8988T (cell line): ENCODE results near the gene ACER3.
"Not testable (repeated sequence)": the region's sequence is repeated elsewhere in the genome, so short reads cannot be mapped to it uniquely, and the experiment has no call there.

ENCODE experiments used
- DNase-seq: peaks from one replicate; pipeline ENCODE4 v3.0.0; 2011

ACER3 gene

DNA sequence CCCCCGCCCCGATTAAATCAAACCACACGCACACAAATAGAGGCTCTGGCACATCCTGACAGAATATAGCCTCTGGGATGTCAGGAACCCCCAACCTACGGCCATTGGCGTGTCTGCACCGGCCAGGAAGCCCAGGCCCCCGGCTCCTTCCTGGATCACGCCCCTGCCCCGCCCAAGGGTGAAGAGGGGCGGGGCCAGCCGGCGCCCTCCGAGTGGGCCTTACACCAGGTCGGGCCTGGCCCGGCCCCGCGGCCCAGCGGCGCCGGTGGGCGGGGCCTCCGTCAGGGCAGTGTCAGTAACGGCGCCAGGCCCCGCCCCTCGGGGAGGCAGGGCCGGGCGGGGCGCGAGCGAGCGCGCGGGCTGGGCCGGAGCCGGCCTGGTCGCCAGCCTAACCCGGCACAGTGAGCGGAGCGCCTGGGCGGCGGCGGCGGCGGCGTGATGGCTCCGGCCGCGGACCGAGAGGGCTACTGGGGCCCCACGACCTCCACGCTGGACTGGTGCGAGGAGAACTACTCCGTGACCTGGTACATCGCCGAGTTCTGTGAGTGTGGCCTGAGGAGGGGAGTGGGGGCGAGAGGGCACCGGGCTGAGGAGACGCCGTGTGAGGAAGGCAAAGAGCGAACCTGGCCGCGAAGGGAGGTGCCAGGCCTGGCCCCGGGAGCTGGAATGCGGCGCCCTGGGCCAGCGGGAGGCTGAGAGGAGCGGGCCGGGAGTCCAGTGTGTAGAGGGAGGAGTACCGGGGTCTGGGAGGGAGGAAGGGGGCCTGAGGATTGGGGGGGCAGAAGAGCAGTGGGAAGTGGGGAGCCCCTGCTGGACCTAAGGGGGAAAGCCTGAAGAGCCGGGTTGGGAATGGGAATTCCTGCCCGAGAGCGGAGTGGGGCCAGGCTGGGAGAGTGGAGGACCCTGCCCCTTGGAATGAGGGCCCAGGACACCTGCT is at the start of gene ACER3:
ACER3 (plus strand) TSS at position 380 of the 937 bp plus-strand sequence; CDS start at position 439, 59 bp downstream.
- peak; percentile 95 for DNase-seq

DNA sequence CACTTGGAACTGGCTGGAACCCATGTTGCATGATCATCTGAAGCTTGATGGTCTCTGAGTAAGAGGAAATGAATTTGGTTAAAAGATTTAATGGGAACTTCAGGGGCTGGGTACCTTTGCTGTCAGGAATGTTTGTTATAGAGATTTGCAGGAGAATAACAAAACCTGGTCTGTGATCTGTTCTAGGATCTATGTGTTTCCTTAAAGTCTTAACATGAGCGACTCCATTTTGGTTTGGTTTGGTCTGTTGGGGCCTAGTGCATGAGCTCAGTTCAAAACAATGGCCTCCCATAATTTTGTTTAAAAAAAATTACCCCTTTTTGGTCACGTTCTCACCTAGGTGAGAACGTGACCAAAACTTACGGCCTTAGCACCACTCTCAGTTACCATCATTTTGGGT is 49.5 kb upstream of the ACER3 start:
- DNase-seq: no peak

DNA sequence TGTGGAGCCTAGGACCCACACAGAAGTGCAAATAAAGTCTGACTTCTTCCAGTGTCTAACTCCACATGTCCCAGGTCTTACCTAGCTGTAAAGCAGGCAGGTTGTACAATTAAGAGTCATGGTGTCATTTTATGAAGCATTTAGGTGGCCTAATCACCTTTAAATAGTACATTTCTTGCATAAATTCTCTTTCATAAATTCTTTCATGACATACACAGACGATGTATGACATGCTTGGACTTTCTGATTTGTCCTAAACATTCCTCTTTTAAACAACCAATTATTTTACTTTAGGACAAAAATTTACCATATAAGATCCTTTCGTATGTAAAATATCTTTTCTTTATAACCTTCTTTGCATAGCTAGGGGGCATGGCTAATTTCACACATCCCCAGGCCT is 46.3 kb upstream of the ACER3 start:
- no peak for DNase-seq

DNA sequence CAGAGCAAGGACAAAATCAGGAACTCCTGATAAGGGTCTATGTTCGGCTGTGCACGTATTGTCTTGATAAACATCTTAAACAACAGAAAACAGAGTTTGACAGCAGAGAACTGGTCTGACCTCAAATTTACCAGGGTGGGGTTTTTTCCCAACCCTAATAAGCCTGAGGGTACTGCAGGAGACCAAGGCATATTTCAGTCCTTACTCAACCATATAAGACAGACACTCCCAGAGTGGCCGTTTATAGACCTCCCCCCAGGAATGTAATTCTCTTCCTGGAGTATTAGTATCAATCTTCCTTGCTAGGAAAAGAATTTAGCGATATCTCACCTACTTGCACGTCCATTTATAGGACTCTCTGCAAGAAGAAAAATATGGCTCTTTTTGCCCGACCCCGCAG is 45.0 kb upstream of the ACER3 start:
- not testable (repeated sequence) for DNase-seq

DNA sequence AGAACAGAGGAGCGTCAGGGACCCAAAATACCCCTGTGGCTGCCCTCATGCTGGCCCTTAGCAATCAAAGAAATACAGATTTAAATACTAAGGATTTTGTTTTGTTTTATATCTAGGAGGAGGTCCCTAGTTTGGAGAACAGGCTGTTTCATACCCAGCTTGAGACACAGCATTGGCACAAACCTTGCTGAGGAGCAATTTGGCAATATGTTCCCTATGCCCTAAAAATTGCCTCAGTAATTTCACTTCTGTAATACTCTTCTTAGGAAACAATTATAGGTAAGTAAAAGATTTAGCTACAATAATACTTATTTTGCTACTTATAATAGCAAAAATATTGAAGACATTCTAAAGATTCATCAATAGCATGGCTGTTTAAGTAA is 40.5 kb upstream of the ACER3 start:
- no peak for DNase-seq

DNA sequence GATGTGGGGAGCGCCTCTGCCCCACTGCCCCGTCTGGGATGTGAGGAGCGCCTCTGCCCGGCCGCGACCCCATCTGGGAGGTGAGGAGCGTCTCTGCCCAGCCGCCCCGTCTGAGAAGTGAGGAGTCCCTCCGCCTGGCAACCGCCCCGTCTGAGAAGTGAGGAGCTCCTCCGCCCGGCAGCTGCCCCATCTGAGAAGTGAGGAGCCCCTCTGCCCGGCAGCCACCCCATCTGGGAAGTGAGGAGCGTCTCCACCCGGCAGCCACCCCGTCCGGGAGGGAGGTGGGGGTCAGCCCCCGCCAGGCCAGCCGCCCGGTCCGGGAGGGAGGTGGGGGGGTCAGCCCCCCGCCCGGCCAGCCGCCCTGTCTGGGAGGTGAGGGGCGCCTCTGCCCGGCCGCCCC is 39.3 kb upstream of the ACER3 start:
- DNase-seq: not testable (repeated sequence)

DNA sequence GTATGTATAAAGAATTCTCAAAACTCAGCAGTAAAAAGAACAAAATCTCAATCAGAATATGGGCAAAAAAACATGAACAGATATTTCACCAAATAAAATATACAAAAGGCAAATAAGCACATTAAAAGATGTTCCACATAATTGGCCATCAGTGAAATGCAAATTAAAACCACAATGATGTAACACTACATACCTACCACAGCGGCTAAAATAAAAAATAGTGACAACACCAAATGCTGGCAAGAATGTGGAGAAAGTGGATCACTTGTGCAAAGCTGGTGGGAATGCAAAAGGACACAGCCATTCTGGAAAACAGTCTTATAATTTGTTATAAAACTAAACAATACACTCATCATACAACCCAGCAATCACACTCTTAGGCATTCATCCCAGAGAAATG is 38.3 kb upstream of the ACER3 start:
- no peak for DNase-seq

DNA sequence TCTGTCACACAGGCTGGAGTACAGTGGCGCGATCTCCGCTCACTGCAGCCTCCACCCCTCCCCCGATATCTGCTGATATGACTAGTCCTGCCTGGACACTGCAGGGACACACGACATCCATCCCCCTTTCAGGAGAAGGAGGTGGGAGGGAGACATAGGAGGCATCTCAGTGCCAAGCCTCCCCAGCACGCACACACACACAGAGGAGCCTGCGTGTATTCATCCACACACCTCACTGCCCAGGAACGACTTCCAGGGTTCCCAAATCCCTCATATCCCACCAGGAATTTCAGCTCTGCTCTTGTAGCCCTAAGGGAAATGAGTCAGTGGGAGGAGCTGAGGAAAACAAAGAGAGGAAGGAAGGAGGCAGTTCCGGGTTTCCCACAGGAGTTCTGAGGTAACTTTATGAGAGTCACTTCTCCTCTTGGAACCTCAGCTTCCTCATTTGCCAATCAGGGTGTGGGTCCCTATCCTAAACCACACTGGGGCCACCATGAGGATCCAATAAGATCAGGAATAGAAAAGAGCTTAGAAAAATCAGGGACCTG is 37.2 kb upstream of the ACER3 start:
- DNase-seq: peak; percentile 53

DNA sequence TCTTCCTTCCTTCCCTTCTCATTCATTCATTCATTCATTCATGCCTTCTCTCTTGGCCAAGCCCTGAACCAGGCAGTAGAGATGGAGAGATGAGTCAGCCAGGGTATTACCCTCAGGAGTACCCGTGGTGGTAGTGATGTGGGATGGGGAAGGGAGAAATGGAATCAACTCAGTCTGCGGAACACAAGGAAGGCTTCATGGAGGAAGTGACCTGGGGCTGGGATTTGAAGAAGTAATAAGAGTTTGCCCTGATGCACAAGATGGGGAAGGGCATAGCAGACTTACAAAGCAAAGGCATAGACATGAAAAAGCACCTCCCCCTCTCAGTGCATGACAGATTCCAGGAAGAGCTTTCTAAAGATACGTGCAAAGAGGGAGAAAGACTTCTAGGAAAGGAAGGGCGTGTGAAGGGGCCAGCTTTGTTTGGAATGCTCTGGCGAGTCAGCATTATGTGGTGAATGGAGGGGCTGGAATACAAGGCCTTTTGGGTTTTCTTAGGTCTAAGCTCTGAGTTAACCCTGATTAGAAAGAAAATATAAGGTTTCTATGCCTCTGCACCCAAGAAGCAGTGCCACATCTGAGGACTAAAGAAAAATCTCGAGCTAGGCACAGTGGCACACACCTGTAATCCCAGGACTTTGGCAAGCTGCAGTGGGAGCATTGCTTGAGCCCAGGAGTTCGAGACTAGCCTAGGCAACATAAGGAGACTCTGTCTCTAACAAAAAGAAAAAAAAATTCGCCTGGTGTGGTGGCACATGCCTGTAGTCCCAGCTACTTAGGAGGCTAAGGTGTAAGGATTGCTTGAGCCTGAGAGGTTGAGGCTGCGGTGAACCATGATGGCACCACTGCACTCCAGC is 36.4 kb upstream of the ACER3 start:
- DNase-seq: no peak

DNA sequence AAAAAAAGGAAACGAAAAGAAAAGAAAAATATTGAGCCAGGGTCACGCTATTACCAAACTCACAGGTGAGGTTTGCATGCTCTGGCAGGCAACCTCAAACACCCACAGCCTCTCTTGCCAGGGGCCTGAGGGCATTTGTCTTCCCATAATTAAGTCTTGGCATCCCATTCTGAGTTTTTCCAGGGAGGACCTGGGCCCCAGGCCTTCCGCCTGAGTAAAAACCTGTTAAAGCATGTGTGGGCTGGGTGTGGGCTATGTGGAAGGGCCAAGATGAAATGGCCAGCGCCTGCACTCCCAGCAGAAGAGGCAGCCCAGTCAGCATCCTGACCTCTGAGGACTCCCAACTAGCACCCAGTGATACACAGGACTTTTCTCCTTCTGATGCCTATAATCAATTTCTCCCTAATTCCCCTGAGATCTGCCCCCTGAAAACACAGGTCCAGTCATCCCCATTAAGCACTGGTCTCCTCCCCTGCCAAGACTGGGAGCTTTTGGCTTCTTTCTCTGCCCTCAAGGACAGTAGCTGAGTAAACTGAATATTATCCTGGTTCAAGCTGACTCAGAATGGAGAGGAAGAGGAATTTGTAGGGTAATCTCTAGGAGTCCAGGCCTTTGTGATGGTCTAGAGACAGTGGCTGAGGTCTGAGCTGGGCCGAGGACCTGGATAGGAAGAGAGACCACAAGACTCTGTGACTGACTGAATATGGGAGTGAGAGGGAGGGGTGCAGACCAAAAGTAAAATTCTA is 35.6 kb upstream of the ACER3 start:
- DNase-seq: no peak

DNA sequence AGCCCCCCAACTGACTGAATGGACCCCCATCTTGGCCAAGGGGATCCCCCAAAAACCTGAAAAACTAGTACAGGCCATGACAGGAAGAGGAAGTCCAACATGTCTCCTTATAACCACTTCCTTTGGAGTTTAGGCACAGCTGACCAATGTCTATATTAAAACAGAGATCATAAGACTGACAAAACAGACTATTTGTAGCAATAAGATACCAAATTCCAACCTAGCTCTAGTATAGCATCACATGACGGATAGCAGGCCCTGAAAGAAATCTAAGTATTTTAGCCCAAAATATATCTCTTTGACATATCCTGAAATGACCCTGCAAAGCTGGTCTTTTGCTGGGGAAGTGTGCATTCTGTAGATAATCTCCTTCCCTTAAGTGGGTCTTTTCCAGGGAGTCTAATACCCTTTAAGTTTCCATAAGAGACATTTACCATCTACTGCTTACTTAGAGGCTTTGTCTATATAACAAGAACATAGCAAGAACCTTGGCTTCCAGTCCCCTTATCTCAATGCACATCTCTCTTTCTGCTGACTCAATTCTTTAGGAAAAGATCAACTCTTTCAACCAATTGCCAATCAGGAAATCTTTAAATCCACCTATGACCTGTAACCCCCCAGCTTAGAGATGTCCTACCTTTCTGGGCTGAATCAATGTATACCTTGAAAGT is 34.9 kb upstream of the ACER3 start:
- DNase-seq: no peak

DNA sequence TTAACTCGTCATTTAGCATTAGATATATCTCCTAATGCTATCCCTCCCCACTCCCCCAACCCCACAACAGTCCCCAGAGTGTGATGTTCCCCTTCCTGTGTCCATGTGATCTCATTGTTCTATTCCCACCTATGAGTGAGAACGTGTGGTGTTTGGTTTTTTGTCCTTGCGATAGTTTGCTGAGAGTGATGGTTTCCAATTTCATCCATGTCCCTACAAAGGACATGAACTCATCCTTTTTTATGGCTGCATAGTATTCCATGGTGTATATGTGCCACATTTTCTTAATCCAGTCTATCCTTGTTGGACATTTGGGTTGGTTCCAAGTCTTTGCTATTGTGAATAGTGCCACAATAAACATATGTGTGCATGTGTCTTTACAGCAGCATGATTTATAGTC is 34.2 kb upstream of the ACER3 start:
- not testable (repeated sequence) for DNase-seq

DNA sequence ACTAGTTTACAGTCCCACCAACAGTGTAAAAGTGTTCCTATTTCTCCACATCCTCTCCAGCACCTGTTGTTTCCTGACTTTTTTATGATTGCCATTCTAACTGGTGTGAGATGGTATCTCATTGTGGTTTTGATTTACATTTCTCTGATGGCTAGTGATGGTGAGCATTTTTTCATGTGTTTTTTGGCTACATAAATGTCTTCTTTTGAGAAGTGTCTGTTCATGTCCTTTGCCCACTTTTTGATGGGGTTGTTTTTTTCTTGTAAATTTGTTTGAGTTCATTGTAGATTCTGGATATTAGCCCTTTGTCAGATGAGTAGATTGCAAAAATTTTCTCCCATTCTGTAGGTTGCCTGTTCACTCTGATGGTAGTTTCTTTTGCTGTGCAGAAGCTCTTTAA is 33.7 kb upstream of the ACER3 start:
- DNase-seq: not testable (repeated sequence)

DNA sequence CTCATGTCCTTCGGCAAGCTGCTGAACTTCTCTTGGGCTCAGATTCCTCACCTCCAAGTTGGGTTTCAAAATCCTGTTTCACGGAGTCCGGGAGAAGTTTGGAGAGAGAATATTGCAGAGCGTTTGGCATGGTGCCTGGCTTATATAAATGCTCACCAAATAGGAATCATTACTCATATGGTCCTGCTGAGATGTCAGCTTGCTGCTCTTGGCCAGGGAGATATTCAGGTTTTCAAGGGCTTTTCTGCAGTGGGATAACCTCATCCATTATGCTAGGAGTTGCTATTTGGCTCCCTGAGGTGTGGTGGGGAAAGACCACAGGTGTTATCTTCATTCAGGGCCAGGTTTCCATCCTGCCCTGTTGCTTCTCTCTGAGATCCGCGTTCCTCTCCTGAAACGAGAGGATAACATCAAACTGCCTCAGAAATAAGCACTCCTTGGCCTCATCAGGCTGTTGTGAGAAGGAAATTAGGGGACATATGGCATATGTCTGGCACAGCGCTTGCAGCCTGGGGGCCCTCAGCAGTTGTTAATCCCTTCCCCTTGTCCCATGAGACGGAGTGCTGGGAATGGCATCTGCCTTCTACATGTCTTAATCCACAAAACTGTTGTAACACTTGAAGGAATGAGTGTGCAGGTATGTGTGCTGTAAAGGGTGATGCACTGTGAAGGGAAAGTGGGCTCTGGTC is 29.9 kb upstream of the ACER3 start:
- no peak for DNase-seq

DNA sequence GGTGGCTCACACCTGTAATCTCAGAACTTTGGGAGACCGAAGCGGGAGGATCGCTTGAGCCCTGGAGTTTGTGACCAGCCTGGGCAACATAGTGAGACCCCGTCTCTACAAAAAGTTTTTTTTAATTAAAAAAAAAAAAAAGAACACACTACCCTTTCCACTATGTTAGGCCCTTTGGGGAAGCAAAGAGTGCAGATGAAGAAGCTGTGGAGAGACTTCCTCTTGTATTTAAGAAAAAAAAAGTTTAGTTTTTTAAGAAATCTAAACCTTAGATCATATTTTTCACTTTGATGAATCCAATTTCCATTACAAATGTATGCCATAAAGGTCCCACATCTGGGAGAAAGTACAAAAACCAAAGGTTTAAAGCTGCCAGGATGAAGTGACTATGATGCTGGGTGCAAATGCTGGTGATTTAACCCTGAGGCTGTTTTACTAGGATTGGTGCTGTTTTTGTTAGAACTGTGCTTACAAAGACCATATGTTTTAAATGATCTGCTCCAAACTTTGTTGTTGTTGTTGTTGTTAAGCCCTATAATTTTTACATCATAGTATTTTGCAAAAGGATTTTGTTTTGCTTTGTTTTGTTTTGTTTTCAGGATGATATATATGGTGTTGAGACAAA is 28.9 kb upstream of the ACER3 start:
- DNase-seq: no peak

DNA sequence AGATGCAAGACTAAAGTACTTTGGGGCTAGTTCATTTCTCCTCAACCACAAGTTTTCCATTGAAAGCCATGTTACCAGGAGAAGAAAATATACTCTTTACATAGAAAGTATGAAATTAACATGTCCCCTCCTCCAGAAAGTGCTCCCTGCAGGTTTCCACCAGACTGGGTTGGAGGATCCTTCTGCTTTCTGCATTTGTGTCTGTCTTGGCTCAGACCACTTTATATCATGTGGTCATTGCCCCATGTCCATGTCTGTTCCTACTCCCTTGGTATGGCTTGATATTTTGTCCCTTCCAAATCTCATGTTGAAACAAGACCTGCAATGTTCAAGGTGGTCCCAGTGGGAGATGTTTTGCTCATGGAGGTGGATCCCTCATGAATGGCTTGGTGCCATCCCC is 28.4 kb upstream of the ACER3 start:
- no peak for DNase-seq

DNA sequence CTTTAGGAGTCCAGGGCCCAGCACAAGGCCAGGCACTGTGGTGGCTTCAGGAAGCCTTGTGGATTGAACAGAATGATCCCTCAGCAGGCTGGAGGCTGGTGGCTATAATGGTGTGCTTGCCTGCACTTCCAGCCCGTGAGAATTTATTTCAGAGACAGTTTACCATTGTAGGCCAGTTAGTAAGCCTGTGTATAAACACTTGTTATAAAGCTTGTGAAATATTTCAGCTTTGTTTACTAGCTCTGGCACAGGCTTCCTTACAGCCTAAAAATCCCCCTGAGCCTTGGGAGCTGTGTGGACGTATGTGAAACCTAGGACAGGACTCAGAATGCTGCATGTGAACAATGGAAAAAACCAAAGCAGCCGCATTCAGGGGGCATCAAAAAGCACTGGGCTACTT is 26.6 kb upstream of the ACER3 start:
- no peak for DNase-seq

DNA sequence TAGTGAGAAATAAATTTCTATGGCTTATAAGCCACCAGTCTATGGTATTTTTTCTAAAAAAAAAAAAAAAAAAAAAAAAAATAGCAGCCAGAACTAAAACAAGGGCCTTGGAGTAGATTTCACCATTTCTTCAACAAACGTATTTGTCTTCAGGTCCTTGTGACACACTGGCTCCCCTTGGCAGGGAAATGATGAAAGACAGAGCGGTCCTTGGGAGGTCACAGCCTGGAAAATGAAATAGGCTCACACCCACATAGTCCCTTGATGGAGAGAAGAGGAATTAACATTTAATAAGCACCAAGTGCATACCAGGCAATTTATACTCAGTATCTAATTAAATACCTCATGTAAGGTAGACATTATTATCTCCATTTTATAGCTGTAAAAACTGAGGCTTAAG is 25.7 kb upstream of the ACER3 start:
- DNase-seq: no peak

DNA sequence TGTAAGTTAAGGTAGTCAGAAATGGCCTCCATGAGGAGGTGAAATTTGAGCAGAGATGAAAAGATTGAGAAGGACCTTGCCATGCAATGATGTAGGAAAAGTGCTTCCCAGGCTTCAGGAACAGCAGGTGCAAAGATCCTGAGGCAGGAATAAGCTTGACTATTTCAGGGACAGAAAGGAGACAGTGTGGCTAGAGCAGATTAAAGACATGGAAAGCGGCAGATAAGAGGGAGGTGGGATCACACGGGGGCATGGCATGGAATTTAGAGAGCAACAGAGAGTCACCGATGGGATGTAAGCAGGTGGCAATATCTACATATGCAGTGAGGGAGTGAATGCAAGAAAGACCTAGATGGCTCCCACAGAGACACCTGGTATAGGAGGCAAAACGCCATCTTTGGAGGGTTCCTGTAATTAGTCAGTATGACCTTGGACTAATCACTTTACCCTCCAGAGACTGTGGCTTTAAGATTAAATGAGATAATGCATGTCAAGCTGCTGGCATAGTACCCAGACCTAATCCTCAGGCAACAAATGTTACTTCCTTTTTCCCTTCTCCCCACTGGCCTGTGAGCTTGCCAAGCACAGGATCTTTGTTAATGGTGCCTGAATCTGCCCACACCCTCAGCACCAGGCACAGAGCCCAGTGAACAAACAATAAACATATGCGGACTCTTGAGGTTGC is 24.6 kb upstream of the ACER3 start:
- DNase-seq: no peak

DNA sequence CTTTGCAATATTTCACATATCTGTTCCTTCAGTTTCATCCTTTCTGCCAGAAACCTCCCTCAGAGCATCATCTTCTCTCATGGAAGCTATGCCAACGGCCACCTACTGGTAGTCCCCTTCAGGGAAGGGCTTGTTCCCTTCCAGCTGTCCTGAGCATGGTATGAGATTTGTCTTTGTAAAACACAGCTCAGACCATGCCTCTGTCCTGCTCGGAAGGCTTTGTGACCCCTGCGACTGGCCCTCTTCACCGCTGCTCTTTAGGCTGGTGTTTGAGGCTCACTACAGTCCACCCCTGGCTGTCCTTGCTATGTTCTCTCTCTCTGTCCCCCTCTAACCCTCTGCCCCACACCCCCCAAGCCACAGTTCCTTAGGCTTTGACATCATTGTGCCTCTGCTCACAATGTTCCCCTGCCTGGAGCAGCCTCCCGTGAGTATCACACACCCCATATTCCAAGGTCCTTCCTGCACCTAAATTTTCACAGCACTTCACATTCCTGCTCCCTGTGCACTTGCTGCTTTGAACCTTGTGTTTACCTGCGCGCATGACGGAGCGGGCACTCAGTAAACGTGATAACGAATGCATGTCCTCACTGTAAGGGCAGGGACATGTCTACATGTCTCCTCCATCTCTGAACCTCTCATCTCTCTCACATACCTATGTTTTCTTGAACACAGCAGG is 24.0 kb upstream of the ACER3 start:
- DNase-seq: no peak
